NCI-H748 (cell line): ENCODE measurements around the gene TBC1D10A.
A peak's percentile ranks its signal among the peaks of the same experiment; 100 is the strongest.

ENCODE experiments used
- DNase-seq: peaks from one replicate; lab custom pipeline; 2025; ENCODE audit not compliant: unreplicated experiment; lab: John Stamatoyannopoulos, UW

Gene TBC1D10A

GRCh38 chr22:30301995-30302809 is 24.5 kb downstream of the TBC1D10A start:
- no peak for DNase-seq

GRCh38 chr22:30299322-30299721 is 27.4 kb downstream of the TBC1D10A start:
- DNase-seq, result no peak

- DNase-seq, result peak; percentile 6
Measured at GRCh38 chr22:30297991-30298701, 28.6 kb downstream of the TBC1D10A start.

GRCh38 chr22:30297276-30297990 is 29.3 kb downstream of the TBC1D10A start:
- no peak for DNase-seq

- no peak for DNase-seq
Measured at GRCh38 chr22:30296833-30297232, 29.9 kb downstream of the TBC1D10A start.

GRCh38 chr22:30296324-30296723 is 30.4 kb downstream of the TBC1D10A start:
- no peak for DNase-seq

GRCh38 chr22:30295576-30295975 is 31.2 kb downstream of the TBC1D10A start:
- no peak for DNase-seq

- no peak for DNase-seq
Measured at GRCh38 chr22:30294830-30295229, 31.9 kb downstream of the TBC1D10A start.

- no peak for DNase-seq
Measured at GRCh38 chr22:30294066-30294465, 32.7 kb downstream of the TBC1D10A start.

- no peak for DNase-seq
Measured at GRCh38 chr22:30293026-30293425, 33.7 kb downstream of the TBC1D10A start.

GRCh38 chr22:30292069-30292970 is 34.4 kb downstream of the TBC1D10A start:
- no peak for DNase-seq

GRCh38 chr22:30291058-30291892 is 35.5 kb downstream of the TBC1D10A start:
- DNase-seq, result peak; percentile 29

- peak; percentile 22 for DNase-seq
Measured at GRCh38 chr22:30290342-30291057, 36.2 kb downstream of the TBC1D10A start.

- no peak for DNase-seq
Measured at GRCh38 chr22:30289980-30290313, 36.8 kb downstream of the TBC1D10A start.

- DNase-seq, result peak; percentile 95
Measured at GRCh38 chr22:30289141-30289979, 37.4 kb downstream of the TBC1D10A start, which contains the start of gene CASTOR1. TSS of gene CASTOR1 (minus strand) at chr22:30289505. CDS start at chr22:30289497, 8 bp downstream.

GRCh38 chr22:30288419-30289140 is 38.2 kb downstream of the TBC1D10A start:
- DNase-seq, result no peak

GRCh38 chr22:30287648-30288418 is 38.9 kb downstream of the TBC1D10A start:
- peak; percentile 64 for DNase-seq
